Nephron (organoid): ENCODE data around the gene SV2B.

Experiments used
- H3K27ac Mint-ChIP-seq, 3 experiments: 2 replicates each; pipeline ENCODE4 v1.8.0; 2020; ENCODE audit warnings: mixed read lengths in 3 of 3, mild to moderate bottlenecking in 2 of 3, moderate library complexity in 1 of 3
- H3K27me3 Mint-ChIP-seq: 2 replicates; pipeline ENCODE4 v1.8.0; 2021; ENCODE audit warnings: low read depth, mild to moderate bottlenecking, moderate library complexity, mixed read lengths
- H3K36me3 Mint-ChIP-seq: 2 replicates; pipeline ENCODE4 v1.8.0; 2020; ENCODE audit warnings: low read depth, mixed read lengths
- H3K4me1 Mint-ChIP-seq: 2 replicates; pipeline ENCODE4 v1.8.0; 2020; ENCODE audit warnings: mixed read lengths
- H3K4me3 Mint-ChIP-seq, 3 experiments: 2 replicates each; pipeline ENCODE4 v1.8.0; 2020; ENCODE audit warnings: mild to moderate bottlenecking in 3 of 3, mixed read lengths in 3 of 3, moderate library complexity in 2 of 3
- H3K9me3 Mint-ChIP-seq: 2 replicates; pipeline ENCODE4 v1.8.0; 2020; ENCODE audit warnings: mixed read lengths
- CTCF ChIP-seq, 3 experiments: fragments of 200-600 bp; sonication (generic); IDR thresholded peaks; one replicate each; pipeline ENCODE4 v1.5.0; 2021; ENCODE audit warnings: antibody characterized with exemption in 3 of 3; ENCODE audit not compliant: unreplicated experiment in 3 of 3

Gene SV2B

GRCh38 chr15:91124132-91124531 is 24.1 kb downstream of the SV2B start:
- H3K4me3 Mint-ChIP-seq: no peak overlapping the region
- TF ChIP-seq CTCF (IDR thresholded peaks at IDR 0.05; ENCODE audit: unreplicated experiment in 3 of 3): no peak
- H3K36me3 Mint-ChIP-seq: no peaks in the 10 kb centered on the region
- peaks cover 33% of the 10 kb centered on the region for H3K27me3 Mint-ChIP-seq
- H3K27ac Mint-ChIP-seq: no peak overlapping the region
- H3K9me3 Mint-ChIP-seq: no peaks in the 10 kb centered on the region
- peaks cover 2% of the 10 kb centered on the region for H3K4me1 Mint-ChIP-seq

- Mint-ChIP-seq H3K27me3 (peaks cover 33% of the 10 kb centered on the region), H3K9me3 (no peaks in the 10 kb centered on the region), H3K4me1 (no peaks in the 10 kb centered on the region), H3K4me3 (no peak overlapping the region), H3K36me3 (no peaks in the 10 kb centered on the region), H3K27ac (no peak overlapping the region)
- TF ChIP-seq CTCF (IDR thresholded peaks at IDR 0.05; ENCODE audit: unreplicated experiment in 3 of 3): no peak
Measured at GRCh38 chr15:91125162-91125561, 25.1 kb downstream of the SV2B start.

- no peak overlapping the region for H3K27ac Mint-ChIP-seq
- H3K4me3 Mint-ChIP-seq: no peak overlapping the region
- no peaks in the 10 kb centered on the region for H3K36me3 Mint-ChIP-seq
- peaks cover 28% of the 10 kb centered on the region for H3K27me3 Mint-ChIP-seq
- no peak for TF ChIP-seq CTCF (IDR thresholded peaks at IDR 0.05; ENCODE audit: unreplicated experiment in 3 of 3)
- no peaks in the 10 kb centered on the region for H3K4me1 Mint-ChIP-seq
- H3K9me3 Mint-ChIP-seq: no peaks in the 10 kb centered on the region
Measured at GRCh38 chr15:91126080-91126479, 26.0 kb downstream of the SV2B start.

- no peak overlapping the region for H3K27ac Mint-ChIP-seq
- no peaks in the 10 kb centered on the region for H3K4me1 Mint-ChIP-seq
- H3K27me3 Mint-ChIP-seq: peaks cover 22% of the 10 kb centered on the region
- H3K9me3 Mint-ChIP-seq: no peaks in the 10 kb centered on the region
- no peak overlapping the region for H3K4me3 Mint-ChIP-seq
- no peaks in the 10 kb centered on the region for H3K36me3 Mint-ChIP-seq
- no peak for TF ChIP-seq CTCF (IDR thresholded peaks at IDR 0.05; ENCODE audit: unreplicated experiment in 3 of 3)
Measured at GRCh38 chr15:91127236-91127955, 27.3 kb downstream of the SV2B start.

GRCh38 chr15:91128016-91128415 is 28.0 kb downstream of the SV2B start:
- H3K9me3 Mint-ChIP-seq: no peaks in the 10 kb centered on the region
- H3K4me3 Mint-ChIP-seq: no peak overlapping the region
- no peaks in the 10 kb centered on the region for H3K4me1 Mint-ChIP-seq
- H3K27ac Mint-ChIP-seq: no peak overlapping the region
- TF ChIP-seq CTCF (IDR thresholded peaks at IDR 0.05; ENCODE audit: unreplicated experiment in 3 of 3): no peak
- peaks cover 18% of the 10 kb centered on the region for H3K27me3 Mint-ChIP-seq
- H3K36me3 Mint-ChIP-seq: no peaks in the 10 kb centered on the region

GRCh38 chr15:91129436-91129835 is 29.4 kb downstream of the SV2B start:
- Mint-ChIP-seq H3K27me3 (peaks cover 14% of the 10 kb centered on the region), H3K9me3 (no peaks in the 10 kb centered on the region), H3K36me3 (no peaks in the 10 kb centered on the region), H3K4me1 (no peaks in the 10 kb centered on the region), H3K27ac (no peak overlapping the region), H3K4me3 (no peak overlapping the region)
- no peak for TF ChIP-seq CTCF (IDR thresholded peaks at IDR 0.05; ENCODE audit: unreplicated experiment in 3 of 3)
